Uterus (tissue), 4 donors: ENCODE measurements around the gene FOXN3. TPM values are rescaled to one million over a fixed set of nuclear protein-coding genes. Genes with fewer than 3 reads are reported as not detected.
"Not testable (repeated sequence)": the region's sequence is repeated elsewhere in the genome, so short reads cannot be mapped to it uniquely, and the experiment has no call there.

Source experiments
- DNase-seq, 2 donors: peaks; one replicate each; pipeline ENCODE4 v3.0.0-alpha.2; 2019 to 2020
- H3K27ac ChIP-seq, 2 donors: fragments of 200-600 bp; sonication (generic); 1 replicate in 1 of 2; 2 replicates in 1 of 2; pipeline ENCODE4 v1.5.1; 2016 to 2018
- H3K27me3 ChIP-seq, 2 donors: fragments of 200-600 bp; sonication (generic); one replicate each; pipeline ENCODE4 v1.5.1; 2018 to 2019; ENCODE audit warnings: control low read depth in 1 of 2
- H3K36me3 ChIP-seq, 2 donors: fragments of 200-600 bp; sonication (generic); one replicate each; pipeline ENCODE4 v1.5.1; 2019; ENCODE audit warnings: control low read depth in 1 of 2
- H3K4me1 ChIP-seq, 2 donors: fragments of 200-600 bp; sonication (generic); one replicate each; pipeline ENCODE4 v1.5.1; 2018 to 2019; ENCODE audit warnings: control low read depth in 1 of 2
- H3K4me3 ChIP-seq, 2 donors: fragments of 200-600 bp; sonication (generic); 1 replicate in 1 of 2; 2 replicates in 1 of 2; pipeline ENCODE4 v1.5.1; 2018 to 2019; ENCODE audit warnings: mild to moderate bottlenecking in 1 of 2
- H3K9me3 ChIP-seq, 2 donors: fragments of 200-600 bp; sonication (generic); one replicate each; pipeline ENCODE4 v1.5.1; 2019; ENCODE audit warnings: control low read depth in 1 of 2
- POLR2A ChIP-seq, 2 donors: fragments of 450-650 bp; IDR thresholded peaks; one replicate each; pipeline ENCODE4 v1.6.1; 2016; ENCODE audit warnings: antibody characterized with exemption in 2 of 2, mild to moderate bottlenecking in 1 of 2, moderate library complexity in 1 of 2
- intact Hi-C: fragments of 100-400 bp; cut with DNase I; formaldehyde crosslinking; loops from one replicate; pipeline ENCODE4 v1.15.1; 2023; ENCODE audit warnings: low total_unique reads
- total RNA-seq, 4 donors: library from RNA; depleted of rRNA in 3 of 4; stranded (reverse); fragments of >200 nt in 3 of 4; gene quantifications; one replicate each; pipeline versions ENCODE4 v1.1.0 to v1.2.4, GENCODE V29; 2014 to 2023
- TF ChIP-seq, protein P1 (sequence below), 4 experiments: fragments of 200-600 bp in 2 of 4; fragments of 450-650 bp in 2 of 4; sonication (generic) in 2 of 4; IDR thresholded peaks; one replicate each; pipeline ENCODE4 v1.5.1; 2016 to 2019; ENCODE audit warnings: antibody characterized with exemption in 4 of 4, mild to moderate bottlenecking in 2 of 4, moderate library complexity in 1 of 4
- donor health status: DM: yes; HTN: yes; CAD: no.

The FOXN3 gene
- total RNA-seq, 4 donors from 2014 or later = 37.7 to 103 (median 74.9) TPM

GRCh38 chr14:89202413-89203190 lies 214.4 kb downstream of the FOXN3 start:
- no peak for DNase-seq
- H3K4me1 ChIP-seq = no peaks in the 10 kb centered on the region
- intact Hi-C loops = no loop called here
- H3K9me3 ChIP-seq = no peaks in the 10 kb centered on the region
- H3K36me3 ChIP-seq = no peaks in the 10 kb centered on the region
- no peak for TF ChIP-seq POLR2A (IDR thresholded peaks at IDR 0.05)
- TF ChIP-seq, protein P1, sequence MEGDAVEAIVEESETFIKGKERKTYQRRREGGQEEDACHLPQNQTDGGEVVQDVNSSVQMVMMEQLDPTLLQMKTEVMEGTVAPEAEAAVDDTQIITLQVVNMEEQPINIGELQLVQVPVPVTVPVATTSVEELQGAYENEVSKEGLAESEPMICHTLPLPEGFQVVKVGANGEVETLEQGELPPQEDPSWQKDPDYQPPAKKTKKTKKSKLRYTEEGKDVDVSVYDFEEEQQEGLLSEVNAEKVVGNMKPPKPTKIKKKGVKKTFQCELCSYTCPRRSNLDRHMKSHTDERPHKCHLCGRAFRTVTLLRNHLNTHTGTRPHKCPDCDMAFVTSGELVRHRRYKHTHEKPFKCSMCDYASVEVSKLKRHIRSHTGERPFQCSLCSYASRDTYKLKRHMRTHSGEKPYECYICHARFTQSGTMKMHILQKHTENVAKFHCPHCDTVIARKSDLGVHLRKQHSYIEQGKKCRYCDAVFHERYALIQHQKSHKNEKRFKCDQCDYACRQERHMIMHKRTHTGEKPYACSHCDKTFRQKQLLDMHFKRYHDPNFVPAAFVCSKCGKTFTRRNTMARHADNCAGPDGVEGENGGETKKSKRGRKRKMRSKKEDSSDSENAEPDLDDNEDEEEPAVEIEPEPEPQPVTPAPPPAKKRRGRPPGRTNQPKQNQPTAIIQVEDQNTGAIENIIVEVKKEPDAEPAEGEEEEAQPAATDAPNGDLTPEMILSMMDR (IDR thresholded peaks at IDR 0.05) = no peak
- no peaks in the 10 kb centered on the region for H3K27me3 ChIP-seq
- no peak overlapping the region for H3K4me3 ChIP-seq
- no peak overlapping the region for H3K27ac ChIP-seq

DNA sequence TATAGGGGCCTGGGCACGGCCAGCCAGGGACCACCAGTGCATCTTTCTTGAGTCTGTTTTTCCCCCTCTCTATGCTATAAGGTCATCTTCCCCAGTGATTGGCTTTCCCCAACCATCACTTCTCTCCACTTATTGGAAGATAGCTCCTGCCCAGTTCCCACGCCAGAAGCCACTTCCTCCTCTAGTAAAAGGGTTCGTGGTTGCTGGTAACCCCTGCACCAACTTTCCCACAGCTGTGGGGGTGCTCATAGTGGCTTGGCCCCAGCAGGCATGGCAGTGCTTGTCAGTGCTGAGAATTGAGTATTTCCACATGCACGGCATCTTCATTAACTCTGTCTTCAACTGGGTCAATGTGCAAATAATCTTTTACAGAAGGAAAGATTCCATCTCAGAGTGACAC lies 215.4 kb downstream of the FOXN3 start:
- intact Hi-C loops = no loop called here

GRCh38 chr14:89199357-89199756 lies 217.7 kb downstream of the FOXN3 start:
- DNase-seq, H3K4me3 ChIP-seq, intact Hi-C loops, H3K36me3 ChIP-seq, H3K9me3 ChIP-seq, H3K27me3 ChIP-seq, H3K4me1 ChIP-seq: not testable (repeated sequence)
- H3K27ac ChIP-seq = peak overlapping the region in 1 of 2 donors; percentile 21

More for the DNA sequence above, 215.4 kb downstream of the FOXN3 start:
- H3K4me3 ChIP-seq = no peak overlapping the region
- H3K27ac ChIP-seq = no peak overlapping the region
- no peaks in the 10 kb centered on the region for H3K27me3 ChIP-seq
- TF ChIP-seq, protein P1 (IDR thresholded peaks at IDR 0.05) = no peak
- TF ChIP-seq POLR2A (IDR thresholded peaks at IDR 0.05) = no peak
- no peaks in the 10 kb centered on the region for H3K4me1 ChIP-seq
- DNase-seq = no peak
- H3K9me3 ChIP-seq = no peaks in the 10 kb centered on the region
- no peaks in the 10 kb centered on the region for H3K36me3 ChIP-seq

DNA sequence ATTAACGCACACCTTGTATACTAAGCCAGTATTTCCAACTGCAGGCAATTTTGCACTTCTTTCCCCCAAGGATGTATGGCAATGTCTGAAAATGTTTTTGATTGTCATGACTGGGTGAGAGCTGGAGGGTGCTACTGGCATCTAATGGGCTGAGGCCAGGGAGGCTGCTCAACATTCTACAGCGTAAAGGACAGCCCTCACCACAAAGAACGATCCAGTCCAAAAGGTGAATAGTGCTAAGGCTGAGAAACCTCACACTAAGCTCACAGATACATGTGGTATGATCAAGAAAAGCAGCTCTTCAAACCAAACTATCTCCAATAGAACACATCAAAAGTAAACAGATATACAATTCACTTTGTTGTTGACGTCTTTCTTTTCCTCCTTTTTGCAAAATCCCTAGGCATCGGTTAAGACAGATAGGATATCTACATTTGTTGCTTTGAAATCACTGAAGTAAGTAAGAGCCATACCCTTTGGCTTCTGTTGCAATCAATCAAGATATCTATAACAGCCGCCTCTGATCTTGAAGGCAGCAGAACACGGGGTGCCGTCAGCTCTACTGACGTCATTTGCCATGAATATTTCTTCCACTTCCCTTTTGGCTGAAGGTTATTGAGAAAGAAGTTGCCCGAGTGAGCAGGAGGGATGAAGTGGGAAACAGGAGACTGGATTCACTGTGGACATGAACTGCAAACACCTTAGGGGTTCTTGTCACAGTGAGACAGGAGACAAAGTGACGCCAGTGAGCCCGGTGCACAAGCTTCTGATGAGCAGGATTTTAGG lies 218.3 kb downstream of the FOXN3 start:
- TF ChIP-seq, protein P1 (IDR thresholded peaks at IDR 0.05) = no peak
- no peak for TF ChIP-seq POLR2A (IDR thresholded peaks at IDR 0.05)
- intact Hi-C loops = no loop called here
- H3K27ac ChIP-seq = peak overlapping the region in 1 of 2 donors; percentile 21
- no peaks in the 10 kb centered on the region for H3K27me3 ChIP-seq
- no peaks in the 10 kb centered on the region for H3K4me1 ChIP-seq
- H3K4me3 ChIP-seq = no peak overlapping the region
- no peaks in the 10 kb centered on the region for H3K9me3 ChIP-seq
- H3K36me3 ChIP-seq = no peaks in the 10 kb centered on the region
- peak; percentile 45 to 54 for DNase-seq

- no peak for DNase-seq
- no peaks in the 10 kb centered on the region for H3K4me1 ChIP-seq
- intact Hi-C loops = no loop called here
- H3K27ac ChIP-seq = no peak overlapping the region
- TF ChIP-seq, protein P1 (IDR thresholded peaks at IDR 0.05) = no peak
- TF ChIP-seq POLR2A (IDR thresholded peaks at IDR 0.05) = no peak
- no peak overlapping the region for H3K4me3 ChIP-seq
- H3K27me3 ChIP-seq = no peaks in the 10 kb centered on the region
- H3K9me3 ChIP-seq = no peaks in the 10 kb centered on the region
- no peaks in the 10 kb centered on the region for H3K36me3 ChIP-seq
These were observed 219.4 kb downstream of the FOXN3 start for GRCh38 chr14:89197623-89198022.
